GM18508 (cell line): Measurements from ENCODE around the gene SMTNL2.
"Not testable (repeated sequence)": the region's sequence is repeated elsewhere in the genome, so short reads cannot be mapped to it uniquely, and the experiment has no call there.

Experiments
- ATAC-seq: cut with Tn5 transposase; IDR thresholded peaks from one replicate; pipeline ENCODE4 v1.9.1; 2021; ENCODE audit warnings: moderate number of reproducible peaks; ENCODE audit not compliant: insufficient read depth, unreplicated experiment

The SMTNL2 gene

DNA sequence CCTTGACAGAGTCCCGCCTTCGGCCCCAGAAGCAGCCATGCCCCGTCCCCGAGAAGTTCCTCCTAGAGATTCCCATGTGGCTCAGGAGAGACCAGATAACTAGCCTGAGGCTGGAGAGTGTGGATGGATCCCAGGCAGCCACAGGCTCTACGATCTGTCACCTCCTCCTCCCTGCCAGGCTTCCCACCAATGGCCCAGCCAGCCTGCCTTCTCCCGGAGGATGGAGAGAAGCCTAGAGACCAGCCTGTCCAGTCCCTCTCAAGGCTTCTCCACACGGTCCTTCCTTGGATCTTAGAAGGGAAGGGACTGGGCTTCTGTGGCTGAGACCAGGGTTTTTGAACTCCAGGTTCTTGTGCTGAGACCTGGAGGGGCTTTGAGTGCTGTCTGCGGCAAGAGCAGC is 1.6 kb upstream of the SMTNL2 start:
- ATAC-seq, result no peak

DNA sequence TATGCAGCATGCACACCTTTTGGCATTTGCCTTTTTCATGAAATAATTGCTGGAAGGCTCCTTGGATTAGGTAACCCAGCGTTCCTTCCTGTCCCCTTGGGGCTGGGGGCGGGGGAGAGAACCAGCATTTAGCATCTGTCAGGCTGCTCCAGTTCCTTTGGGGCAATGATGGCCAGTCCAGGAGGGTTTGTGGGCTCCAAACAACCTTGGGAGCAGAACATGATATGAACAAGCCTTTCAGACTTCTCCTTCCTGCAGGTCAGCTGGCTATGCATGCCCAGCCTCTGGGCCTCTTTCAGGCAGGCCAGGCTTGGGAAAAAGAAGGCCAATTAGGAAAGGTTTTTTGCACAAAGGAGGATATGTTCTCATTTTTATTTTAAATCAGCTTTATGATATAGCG is 1.1 kb upstream of the SMTNL2 start:
- no peak for ATAC-seq

DNA sequence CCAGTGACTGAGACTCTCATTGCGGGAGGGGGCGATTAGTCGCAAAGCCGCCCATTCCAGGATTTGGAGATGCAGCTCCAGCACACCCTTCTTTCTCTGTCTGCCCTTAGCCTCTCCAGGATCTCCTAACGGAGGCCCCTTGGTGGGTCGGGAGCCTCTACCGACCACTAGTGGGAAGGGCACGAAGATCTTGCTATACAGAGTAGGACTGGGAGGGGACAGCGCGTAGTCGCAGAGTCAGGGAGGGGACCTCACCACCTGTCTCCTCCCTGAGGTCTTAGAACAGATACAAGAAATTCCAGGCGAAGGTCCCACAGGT is 588 bp upstream of the SMTNL2 start:
- ATAC-seq, result no peak

DNA sequence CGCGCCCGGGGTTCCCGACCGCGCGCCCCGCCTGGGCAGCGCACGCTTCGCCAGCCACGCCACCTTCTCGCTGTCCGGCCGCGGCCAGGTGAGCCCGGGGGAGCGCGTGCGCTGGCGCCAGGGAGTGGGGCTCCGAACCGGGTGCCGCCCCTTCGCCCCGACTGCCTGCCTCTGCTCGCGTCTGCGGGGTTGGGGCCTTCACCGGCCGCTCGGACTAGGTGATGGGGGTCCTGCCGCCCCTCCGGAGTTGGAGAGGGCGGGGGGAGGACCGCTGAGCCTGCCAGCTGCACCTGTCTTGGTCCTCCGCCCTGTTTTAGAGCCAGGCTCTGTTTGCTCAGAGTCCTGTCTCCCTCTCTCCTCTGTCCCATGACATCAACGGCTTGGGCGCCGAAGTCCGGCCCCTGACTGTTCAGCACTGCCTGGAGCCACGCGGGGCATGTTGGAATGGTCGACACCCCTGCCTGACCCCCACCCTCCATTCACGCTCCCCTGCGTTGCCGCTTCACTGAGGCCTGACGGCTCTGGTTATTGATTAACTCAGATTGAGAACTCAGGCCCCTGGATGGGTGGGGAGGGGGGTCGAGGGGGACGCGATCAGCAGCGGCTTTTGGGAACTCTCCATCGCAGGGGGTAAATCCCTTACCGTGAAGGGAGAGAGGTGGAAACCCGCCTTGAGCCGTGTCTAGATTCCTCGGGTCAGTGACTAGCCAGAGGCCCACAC is 748 bp downstream of the SMTNL2 start:
- ATAC-seq, result no peak

DNA sequence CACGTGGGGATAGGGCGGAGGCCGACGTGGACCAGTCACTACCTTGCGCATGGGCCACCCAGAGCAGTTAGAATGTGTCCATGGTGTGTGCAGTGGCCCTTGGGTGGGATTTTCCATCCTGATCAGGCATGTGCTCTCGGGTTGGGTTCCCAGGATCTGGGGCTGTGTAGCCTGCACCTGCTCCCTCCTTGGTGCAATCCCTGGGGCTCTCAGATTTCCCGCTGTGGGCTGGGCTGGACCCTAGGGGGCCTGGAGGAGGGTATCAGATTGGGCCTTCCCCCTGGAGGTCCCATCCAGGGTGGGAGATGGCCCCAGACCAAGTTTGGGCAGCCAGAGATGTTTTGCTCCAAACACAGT is 1.3 kb downstream of the SMTNL2 start:
- ATAC-seq, result no peak

DNA sequence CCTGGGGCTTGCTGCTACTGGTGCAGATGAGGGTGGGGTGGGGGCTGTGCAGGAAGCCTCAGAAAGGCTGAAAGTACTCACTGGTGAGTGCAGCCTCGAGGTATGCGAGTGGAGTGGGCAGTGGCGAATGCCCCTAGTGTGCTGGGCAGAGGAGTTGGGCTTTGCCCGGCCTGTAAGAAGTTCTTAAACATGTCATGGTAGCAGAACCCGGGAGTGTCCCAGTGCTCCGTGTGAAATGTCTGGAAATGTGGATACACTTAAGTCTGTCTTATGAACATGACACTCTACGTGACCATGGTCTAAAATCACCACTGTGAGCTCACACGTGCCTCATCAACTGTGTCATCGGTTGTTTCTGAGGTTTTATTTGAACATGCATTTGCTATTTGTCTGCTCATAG is 1.7 kb downstream of the SMTNL2 start:
- no peak for ATAC-seq

DNA sequence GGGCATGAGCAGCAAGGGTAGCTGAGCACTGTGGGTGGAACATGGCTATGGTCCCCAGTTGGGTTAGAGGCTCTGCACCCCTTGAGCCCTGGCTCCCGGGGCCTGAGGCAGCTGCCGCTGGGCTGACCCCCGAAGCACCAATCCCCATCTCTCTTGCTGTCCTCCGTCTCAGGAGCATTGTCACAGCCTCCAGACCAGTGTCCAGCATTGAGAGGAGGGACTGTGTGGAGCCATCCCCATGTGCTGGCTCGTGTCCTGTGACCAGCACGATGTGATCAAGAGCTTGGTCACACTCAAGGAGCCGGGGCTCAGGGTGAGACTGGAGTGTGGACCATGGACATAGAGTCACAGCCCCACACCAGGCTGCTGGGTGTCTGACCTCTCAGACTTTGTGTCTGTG is 2.9 kb downstream of the SMTNL2 start:
- ATAC-seq, result no peak

DNA sequence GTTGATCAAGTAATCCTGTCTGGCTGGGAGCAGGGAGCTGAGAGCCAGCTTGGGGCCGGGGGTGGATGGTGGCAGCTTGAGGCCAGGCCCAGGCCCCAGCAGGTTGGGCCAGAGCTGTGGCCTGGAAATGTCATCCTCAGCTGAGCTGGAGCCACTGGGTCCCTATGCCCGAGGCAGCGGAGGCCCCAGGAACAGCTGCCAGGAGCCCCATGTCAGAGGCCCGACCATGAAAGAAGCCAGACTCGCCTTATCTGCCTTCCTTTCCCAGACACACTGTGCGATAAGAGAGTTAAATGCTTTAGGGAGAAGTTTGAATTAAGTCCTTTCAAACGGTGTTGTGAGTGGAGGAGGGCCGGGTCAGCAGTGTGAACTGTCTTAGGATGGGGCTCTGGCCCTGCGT is 3.5 kb downstream of the SMTNL2 start:
- ATAC-seq, result no peak

DNA sequence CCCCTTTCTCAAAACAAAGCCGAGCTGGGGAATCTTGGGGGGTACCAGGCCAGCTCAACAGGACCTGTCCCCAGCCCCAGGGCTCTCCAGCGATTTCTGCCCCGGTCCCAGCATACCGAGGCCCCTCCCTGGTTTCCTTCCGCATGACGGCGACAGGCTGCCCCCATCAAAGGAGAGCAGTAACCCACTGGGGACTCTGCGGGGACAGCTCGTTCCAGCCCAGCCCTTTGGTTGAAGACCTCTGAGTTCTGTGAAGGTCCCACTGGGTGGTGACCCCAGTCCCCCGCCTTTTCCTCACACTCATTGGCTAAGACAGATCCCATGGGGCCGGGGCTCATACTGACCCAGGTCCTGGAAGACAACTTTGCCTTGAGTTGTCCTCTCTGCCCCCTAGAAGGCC is 4.1 kb downstream of the SMTNL2 start:
- no peak for ATAC-seq

DNA sequence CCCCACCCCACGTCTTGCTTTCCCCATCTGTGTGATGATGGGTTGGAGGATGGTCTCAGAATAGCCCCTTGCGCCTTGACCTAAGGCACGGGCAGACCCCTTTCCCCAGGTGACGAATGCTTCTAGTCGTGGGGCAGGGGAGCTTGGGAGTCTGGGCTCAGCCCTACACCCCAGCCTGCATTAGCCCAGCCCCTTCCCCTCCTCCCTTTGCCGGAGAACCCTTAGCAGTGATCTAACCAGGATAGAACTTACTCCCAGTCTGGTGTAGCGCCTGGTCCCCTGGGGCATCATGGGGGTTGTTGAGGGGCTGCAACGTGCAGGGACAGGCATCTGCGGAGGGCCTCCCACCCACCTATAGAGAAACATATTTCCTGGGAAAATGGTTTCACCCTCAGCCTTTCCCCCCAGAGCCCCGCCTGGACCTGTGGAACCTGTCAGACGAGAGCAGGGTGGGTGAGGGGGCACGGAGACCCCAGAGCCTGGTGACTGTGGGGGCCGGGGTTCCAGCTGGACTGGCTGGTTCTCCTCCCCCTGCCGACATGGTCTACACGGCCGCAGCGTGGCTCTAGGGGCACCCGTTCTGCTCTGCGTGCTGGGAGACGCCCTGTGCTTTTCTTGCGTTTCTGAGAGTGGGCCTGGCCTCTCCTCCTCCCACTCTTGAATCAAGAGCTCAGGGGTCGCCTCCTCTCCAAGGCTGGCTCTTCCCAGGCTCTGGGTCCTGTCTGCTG is 4.7 kb downstream of the SMTNL2 start:
- ATAC-seq, result no peak

DNA sequence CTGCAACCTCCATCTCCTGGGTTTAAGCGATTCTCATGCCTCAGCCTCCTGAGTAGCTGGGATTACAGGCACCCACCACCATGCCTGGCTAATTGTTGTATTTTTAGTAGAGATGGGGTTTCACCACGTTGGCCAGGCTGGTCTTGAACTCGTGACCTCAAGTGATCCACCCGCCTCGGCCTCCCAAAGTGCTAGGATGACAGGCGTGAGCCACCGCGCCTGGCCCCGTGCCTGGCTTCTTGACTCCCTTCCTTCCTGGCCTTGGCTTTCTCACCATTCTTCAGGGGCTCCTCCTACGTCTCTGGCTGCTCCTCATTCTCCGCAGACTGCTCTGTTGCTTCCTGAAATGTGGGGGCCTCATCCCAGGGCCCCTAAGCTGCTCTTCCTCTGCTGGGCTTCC is 5.7 kb downstream of the SMTNL2 start:
- not testable (repeated sequence) for ATAC-seq

DNA sequence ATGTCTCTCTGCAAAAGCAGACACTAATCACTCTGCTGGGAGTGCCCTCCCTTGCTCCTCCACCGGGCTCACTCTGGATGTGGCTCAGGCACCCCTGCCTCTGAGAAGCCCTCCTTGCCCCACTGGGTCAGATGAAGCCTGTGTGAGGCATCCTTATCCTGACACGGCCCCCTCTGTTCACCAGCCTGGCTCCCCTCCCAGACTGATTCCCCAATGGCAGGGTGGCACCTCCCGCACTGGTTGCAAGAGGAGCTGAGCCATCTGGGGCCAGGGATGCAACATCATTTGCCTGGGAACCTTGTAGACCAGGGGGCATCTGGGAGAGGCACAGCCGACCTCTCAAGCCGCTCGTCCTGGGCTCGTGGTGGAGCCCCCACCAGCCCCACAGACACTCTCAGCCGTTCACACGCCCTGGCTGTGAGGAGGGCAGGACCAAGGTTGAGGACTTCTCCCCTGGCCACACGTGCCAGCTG is 6.7 kb downstream of the SMTNL2 start:
- ATAC-seq, result no peak

DNA sequence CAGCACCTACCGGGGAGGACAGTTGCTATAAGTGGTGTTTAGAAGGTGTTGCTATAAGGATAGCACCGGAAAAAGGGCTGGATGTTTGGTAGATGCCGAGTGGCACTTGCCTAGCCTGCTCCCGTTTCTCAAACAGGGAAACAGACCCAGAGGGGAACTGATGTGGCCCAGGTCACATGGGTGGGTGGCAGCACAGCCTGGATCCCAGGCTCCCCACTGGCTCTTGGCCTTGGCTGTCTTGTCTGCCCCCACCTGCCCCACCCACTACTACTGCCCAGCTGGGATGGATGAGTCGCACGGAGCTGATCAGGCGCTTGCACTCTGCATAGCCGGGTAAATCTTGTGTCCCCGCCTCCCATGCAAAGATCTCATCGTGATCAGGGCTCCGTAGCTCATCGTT is 7.2 kb downstream of the SMTNL2 start:
- no peak for ATAC-seq

DNA sequence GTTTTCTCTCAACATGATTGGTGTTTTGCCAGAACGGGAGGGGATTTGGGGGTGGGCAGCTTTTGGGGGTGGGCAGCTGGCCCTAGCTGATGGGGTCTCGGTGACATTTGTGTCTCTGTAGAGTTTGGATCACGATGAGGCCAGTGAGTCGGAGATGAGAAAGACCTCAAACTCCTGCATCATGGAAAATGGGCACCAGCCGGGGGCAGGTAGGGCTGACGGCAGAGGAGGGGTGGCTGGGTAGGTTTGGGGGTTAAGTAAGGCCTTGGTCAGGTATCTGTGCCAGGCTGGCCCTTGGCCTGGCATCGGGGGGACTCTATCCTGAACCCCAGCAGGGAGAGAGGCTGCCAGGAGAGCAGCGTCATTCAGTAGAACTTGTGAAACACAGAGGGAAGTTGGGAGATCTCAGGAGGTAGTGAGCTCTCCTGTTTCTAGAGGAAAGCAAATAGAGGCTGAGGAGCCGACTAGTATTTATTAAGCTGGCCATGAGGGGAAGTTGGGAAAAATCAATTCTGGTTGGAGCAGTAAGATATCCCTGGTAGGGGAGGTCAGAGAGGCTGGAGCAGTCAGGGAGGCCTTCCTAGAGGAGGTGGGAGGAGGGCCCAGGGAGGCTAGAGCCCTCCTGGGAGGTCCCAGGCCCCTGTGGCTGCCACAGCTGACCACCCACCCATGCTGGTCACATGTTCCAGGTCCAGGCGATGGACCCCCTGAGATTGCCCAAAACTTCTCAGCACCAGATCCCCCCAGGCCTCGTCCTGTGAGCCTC is 8.1 kb downstream of the SMTNL2 start:
- no peak for ATAC-seq

DNA sequence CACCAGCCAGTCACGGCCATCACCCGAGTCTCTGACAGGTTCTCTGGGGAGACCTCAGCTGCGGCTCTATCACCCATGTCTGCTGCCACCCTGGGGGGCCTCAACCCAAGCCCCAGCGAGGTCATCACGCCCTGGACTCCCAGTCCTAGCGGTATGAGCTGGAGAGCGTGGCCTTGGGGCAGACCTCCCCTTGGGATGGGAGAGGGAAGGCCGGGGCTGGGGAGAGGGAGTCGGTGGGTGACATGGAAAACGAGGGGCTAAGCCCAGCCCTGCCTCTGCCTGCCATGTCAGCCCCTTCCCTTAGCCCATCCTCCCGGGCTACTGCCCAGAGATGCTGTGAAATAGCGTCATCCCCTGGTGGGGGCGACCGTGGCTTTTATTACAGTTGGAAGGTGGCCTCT is 8.7 kb downstream of the SMTNL2 start:
- no peak for ATAC-seq

DNA sequence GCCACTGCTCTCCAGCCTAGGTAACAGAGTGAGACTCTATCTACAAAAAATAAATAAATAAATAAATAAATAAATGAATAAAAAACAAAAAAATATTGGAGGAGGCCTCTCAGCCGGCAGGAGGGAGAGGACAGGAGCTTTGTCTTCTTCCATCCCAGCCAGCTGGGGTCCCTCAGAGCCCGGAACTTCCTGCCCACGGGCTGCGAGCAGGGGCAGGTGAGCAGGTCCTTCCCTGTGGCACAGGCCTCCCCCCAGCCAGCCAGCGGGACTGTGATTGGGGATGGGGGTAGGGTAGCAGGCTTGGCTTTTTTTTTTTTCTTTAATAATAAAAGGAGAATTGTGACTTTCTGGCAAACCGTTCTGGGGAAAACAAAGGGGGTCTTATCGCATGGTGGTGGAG is 10.1 kb downstream of the SMTNL2 start:
- no peak for ATAC-seq

DNA sequence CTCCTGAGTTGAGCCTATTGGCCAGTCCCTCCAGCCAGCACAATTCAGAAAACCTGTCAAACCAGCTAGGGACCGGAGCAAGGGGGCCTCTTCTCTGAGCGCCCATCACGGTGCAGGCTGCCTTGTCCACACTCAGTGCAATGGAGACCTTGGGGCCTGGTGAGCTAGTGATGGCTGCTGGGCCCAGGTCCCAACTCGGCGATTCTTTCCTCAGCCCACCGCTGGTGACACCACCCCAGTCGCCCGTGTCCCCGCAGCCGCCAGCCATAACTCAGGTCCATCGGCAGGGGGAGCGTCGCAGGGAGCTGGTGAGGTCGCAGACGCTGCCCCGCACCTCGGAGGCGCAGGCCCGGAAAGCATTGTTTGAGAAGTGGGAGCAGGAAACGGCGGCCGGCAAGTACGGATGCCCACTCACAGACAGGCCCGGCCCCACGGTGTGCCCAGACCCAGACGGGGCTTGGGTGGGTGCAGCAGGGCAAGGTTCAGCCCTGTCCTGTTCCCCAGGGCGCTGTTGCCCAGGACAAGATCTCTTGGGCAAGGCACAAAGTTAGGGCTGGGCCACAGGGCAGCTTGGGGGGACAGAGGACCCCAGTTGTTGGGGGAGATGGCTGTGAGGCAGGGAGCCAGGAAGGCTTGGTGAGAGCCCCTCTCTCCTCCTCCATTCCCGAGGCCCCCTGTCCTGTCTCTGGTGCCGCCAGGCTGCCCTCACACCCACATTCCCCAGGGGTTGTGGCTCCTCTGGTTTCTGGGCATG is 10.8 kb downstream of the SMTNL2 start:
- ATAC-seq, result no peak

DNA sequence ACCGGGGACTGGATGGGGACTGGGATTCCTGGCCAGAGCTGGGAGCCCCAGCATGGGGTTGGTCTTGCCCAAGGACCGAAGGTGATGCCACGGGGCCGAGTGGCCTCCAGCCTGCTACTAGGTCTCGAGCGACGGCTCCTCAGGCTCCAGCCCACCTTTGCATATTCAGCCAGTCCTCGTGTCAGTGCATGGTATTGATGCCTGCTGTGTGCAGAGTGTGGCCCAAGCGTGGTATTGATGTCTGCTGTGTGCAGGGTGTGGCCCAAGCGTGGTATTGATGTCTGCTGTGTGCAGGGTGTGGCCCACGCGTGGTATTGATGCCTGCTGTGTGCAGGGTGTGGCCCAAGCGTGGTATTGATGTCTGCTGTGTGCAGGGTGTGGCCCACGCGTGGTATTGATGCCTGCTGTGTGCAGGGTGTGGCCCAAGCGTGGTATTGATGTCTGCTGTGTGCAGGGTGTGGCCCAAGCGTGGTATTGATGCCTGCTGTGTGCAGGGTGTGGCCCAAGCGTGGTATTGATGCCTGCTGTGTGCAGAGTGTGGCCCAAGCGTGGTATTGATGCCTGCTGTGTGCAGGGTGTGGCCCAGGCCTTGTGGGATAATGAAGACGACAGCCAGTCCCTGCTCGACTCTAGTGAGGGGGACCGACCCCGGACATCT is 11.5 kb downstream of the SMTNL2 start:
- ATAC-seq, result not testable (repeated sequence)

DNA sequence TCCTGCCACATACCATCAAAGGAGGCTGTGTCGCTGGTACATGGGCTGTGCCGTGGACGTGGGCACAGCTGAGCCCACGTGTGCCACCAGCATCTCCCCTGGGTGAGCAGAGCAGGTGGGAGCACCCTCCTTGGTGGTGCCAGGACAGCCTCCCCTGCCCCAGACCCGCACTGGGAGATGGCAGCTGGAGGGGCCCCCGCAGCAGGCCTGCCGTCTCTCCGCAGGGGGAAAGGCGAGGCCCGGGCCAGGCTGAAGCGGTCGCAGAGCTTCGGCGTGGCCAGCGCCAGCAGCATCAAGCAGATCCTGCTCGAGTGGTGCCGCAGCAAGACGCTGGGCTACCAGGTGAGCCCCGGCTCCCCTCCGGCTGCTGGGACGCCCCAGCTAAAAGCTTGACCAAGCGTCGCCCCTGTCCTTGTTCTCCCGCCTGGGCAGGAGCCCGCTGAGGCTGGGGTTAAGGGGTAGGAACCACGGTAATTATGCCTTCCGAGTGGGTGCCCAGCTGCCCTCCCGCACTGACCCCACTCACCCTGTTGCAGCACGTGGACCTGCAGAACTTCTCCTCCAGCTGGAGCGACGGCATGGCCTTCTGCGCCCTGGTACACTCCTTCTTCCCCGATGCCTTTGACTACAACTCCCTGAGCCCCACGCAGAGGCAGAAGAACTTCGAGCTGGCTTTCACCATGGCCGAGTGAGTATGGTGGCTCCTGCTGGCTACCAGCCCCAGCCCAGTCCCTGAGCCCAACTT is 12.5 kb downstream of the SMTNL2 start:
- ATAC-seq, result no peak

DNA sequence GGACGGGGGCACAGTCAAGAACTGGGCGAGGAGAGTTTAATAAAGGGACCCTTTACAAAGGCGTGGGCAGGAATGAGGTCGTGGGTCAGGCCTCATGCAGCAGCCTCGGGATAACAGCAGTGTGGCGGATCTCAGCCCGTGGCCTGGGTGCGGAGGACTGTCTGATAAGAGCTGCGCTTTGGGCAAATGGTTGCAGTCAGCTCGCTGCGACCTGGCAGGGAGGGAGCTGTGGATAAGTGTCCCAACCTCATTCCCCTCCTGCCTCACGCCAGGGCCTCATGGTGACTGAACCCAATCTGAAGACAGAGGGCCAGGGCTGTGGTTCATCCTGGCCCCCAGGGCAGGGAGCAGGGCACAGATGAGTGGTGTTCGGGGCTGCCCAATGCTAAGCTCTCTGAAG is 13.6 kb downstream of the SMTNL2 start:
- no peak for ATAC-seq
